ENCODE results near the gene FITM1. TPM values are rescaled to one million over a fixed set of nuclear protein-coding genes. Genes with fewer than 3 reads are reported as not detected.

Gene FITM1
- polyA plus RNA-seq, 2 of the 4 experiments (the other 2 are of a cell fraction): 0.06 TPM; not detected in 1

DNA sequence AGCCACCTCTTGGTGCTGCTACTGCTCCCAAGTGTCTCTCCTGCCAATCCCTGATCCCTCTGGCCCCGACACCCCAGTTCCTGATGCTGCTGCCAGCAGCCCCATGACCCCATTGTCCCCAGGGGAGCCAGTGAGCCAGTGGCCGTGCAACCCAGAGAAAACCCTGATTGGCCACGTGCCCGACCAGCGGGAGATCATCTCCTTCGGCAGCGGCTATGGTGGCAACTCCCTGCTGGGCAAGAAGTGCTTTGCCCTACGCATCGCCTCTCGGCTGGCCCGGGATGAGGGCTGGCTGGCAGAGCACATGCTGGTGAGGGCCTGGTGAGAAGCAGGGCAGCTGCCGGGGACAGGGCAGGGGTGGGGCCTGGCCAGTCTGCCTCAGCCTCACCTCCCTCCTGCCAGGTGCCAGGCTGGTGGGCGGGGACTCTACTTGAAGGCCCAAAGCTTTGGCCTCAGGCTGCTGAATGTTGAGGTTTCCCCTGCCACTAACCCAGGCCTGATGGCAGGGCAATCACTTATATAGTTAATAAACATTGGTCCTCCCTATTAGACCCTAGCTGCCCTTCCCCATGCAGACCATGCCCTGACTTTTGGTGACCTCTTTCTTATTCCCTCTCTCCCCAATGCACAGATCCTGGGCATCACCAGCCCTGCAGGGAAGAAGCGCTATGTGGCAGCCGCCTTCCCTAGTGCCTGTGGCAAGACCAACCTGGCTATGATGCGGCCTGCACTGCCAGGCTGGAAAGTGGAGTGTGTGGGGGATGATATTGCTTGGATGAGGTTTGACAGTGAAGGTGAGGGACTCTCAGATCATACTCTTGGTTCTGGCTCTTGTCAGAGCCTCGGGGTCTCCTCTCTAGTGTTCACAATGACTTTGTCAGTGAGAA lies 31.3 kb upstream of the FITM1 start:
- Histone ChIP-seq H3K27ac (no peak overlapping the region), H3K4me3 (no peak overlapping the region), H3K4me2 (no peak overlapping the region), H3K9me3 (no peaks in the 10 kb centered on the region), H3K4me1 (peaks cover 8% of the 10 kb centered on the region)
- ATAC-seq (no peak), DNase-seq (ENCODE audit: low read depth in 1 of 2, low spot score in 1 of 2) (no peak), FAIRE-seq (no peak)
- ChIA-PET CTCF (interaction anchor here (0.8 to 13.3 kb wide), 4 partner anchors 4 to 90 kb away, joined by 3 to 405 read pairs (median 225); partner anchors contain the start of gene PCK2), POLR2A (no interaction called here)
- 84% methylated on average over 12 of the region's 17 CpGs for WGBS (ENCODE audit: missing lambda C conversion rate)
- no peak for TF ChIP-seq HEYL (CRISPR knock-in tag; IDR thresholded peaks at IDR 0.05)
- TF ChIP-seq FOSL2 (IDR thresholded peaks at IDR 0.05): no peak
- TF ChIP-seq FOSL2 (CRISPR knock-in tag; IDR thresholded peaks at IDR 0.05): no peak
- no peak for TF ChIP-seq NR3C1 (IDR thresholded peaks at IDR 0.05)
- TF ChIP-seq BHLHE40 (IDR thresholded peaks at IDR 0.05; ENCODE audit: low read depth, low read length): no peak
- no peak for TF ChIP-seq HOXB13 (CRISPR knock-in tag; IDR thresholded peaks at IDR 0.05; ENCODE audit: low read depth)
- TF ChIP-seq HOXB5 (CRISPR knock-in tag; IDR thresholded peaks at IDR 0.05): no peak
- TF ChIP-seq KDM1A (IDR thresholded peaks at IDR 0.05; ENCODE audit: low read depth): no peak
- no peak for TF ChIP-seq NFE2L2 (conservative IDR thresholded peaks at IDR 0.05; ENCODE audit: low read length)
- TF ChIP-seq, protein P1, sequence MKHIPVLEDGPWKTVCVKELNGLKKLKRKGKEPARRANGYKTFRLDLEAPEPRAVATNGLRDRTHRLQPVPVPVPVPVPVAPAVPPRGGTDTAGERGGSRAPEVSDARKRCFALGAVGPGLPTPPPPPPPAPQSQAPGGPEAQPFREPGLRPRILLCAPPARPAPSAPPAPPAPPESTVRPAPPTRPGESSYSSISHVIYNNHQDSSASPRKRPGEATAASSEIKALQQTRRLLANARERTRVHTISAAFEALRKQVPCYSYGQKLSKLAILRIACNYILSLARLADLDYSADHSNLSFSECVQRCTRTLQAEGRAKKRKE (CRISPR knock-in tag; IDR thresholded peaks at IDR 0.05; ENCODE audit: low read depth): no peak
- TF ChIP-seq CEBPB (IDR thresholded peaks at IDR 0.05): no peak

GRCh38 chr14:24100197-24100981 lies 30.1 kb upstream of the FITM1 start:
- Histone ChIP-seq H3K27ac (no peak overlapping the region), H3K9me3 (no peaks in the 10 kb centered on the region), H3K4me2 (no peak overlapping the region), H3K4me1 (peaks cover 6% of the 10 kb centered on the region), H3K4me3 (no peak overlapping the region)
- DNase-seq (ENCODE audit: low read depth in 1 of 2, low spot score in 1 of 2): no peak
- no peak for FAIRE-seq
- ChIA-PET CTCF (interaction anchor here (3.1 to 13.3 kb wide), 4 partner anchors 5 to 40 kb away, joined by 11 to 244 read pairs (median 225); partner anchors contain the start of genes DCAF11, NRL and PCK2), POLR2A (interaction anchor here (0.6 kb wide), 1 partner anchor 8 kb away, joined by 3 read pairs; no protein-coding TSS in a partner anchor)
- WGBS (ENCODE audit: missing lambda C conversion rate): 60% methylated on average over 4 of the region's 4 CpGs
- TF ChIP-seq RAD21 (conservative IDR thresholded peaks at IDR 0.05 in 1 of 2, IDR thresholded peaks at IDR 0.05 in 1 of 2) (no peak), MYC (IDR thresholded peaks at IDR 0.05; ENCODE audit: borderline replicate concordance, low read length) (no peak), GATA3 (IDR thresholded peaks at IDR 0.05; ENCODE audit: borderline replicate concordance) (no peak), HDAC2 (IDR thresholded peaks at IDR 0.05) (no peak), ZSCAN20 (CRISPR knock-in tag; IDR thresholded peaks at IDR 0.05) (no peak), TFCP2L1 (CRISPR knock-in tag; IDR thresholded peaks at IDR 0.05) (no peak)
- TF ChIP-seq, protein P1 (CRISPR knock-in tag; IDR thresholded peaks at IDR 0.05; ENCODE audit: low read depth): no peak
- ATAC-seq: no peak

- DNase-seq (ENCODE audit: low read depth in 1 of 2, low spot score in 1 of 2) (no peak), FAIRE-seq (no peak), ATAC-seq (no peak)
- 90% methylated on average over 3 of the region's 3 CpGs for WGBS (ENCODE audit: missing lambda C conversion rate)
- Histone ChIP-seq H3K4me3 (no peak overlapping the region), H3K27ac (no peak overlapping the region), H3K4me2 (no peak overlapping the region), H3K4me1 (no peaks in the 10 kb centered on the region; the same call in 2 of the 3 replicates), H3K9me3 (no peaks in the 10 kb centered on the region)
- CTCF ChIA-PET: interaction anchor here (3.1 to 13.3 kb wide), 4 partner anchors 4 to 40 kb away, joined by 11 to 244 read pairs (median 225); partner anchors contain the start of genes DCAF11, NRL and PCK2
- TF ChIP-seq BHLHE40 (IDR thresholded peaks at IDR 0.05; ENCODE audit: low read depth, low read length) (no peak), HOXB5 (CRISPR knock-in tag; IDR thresholded peaks at IDR 0.05) (no peak), KDM5A (IDR thresholded peaks at IDR 0.05) (no peak)
- POLR2A ChIA-PET: interaction anchor here (5.6 kb wide), 1 partner anchor 13 kb away, joined by 26 read pairs; the partner anchor contains the start of genes DCAF11 and NRL
Measured at GRCh38 chr14:24100982-24101494, 29.4 kb upstream of the FITM1 start.

All from A549 (cell line).